Muscle layer of colon (tissue), 2 donors: ENCODE data around the gene KCTD21.

Experiments used
- H3K27ac ChIP-seq: one replicate; pipeline ENCODE4 v1.7.0; 2013; ENCODE audit warnings: low read depth, mild to moderate bottlenecking, low read length, moderate library complexity
- H3K27me3 ChIP-seq, 2 donors: one replicate each; pipeline ENCODE4 v1.7.0; 2013; ENCODE audit warnings: low read length in 2 of 2, mild to moderate bottlenecking in 2 of 2; ENCODE audit not compliant: insufficient read depth in 2 of 2, control insufficient read depth in 1 of 2
- H3K36me3 ChIP-seq: one replicate; pipeline ENCODE4 v1.7.0; 2013; ENCODE audit warnings: mild to moderate bottlenecking, low read length; ENCODE audit not compliant: insufficient read depth
- H3K4me1 ChIP-seq: one replicate; pipeline ENCODE4 v1.7.0; 2013; ENCODE audit warnings: mild to moderate bottlenecking, low read length; ENCODE audit not compliant: insufficient read depth
- H3K4me3 ChIP-seq, 2 donors: one replicate each; pipeline ENCODE4 v1.7.0; 2013; ENCODE audit warnings: low read length in 2 of 2, low read depth in 1 of 2, mild to moderate bottlenecking in 1 of 2, moderate library complexity in 1 of 2
- H3K9ac ChIP-seq: one replicate; pipeline ENCODE4 v1.7.0; 2013; ENCODE audit warnings: low read length
- H3K9me3 ChIP-seq: one replicate; pipeline ENCODE4 v1.7.0; 2013; ENCODE audit warnings: mild to moderate bottlenecking, low read length
- donor health status: abdominal sarcoma.
- donor health status: Adenocarcinoma of cecum.

The KCTD21 gene

GRCh38 chr11:78207532-78208256 lies 19.3 kb upstream of the KCTD21 start:
- H3K27ac ChIP-seq = no peak overlapping the region
- no peaks in the 10 kb centered on the region for H3K9me3 ChIP-seq
- H3K9ac ChIP-seq = no peak overlapping the region
- H3K27me3 ChIP-seq = no peaks in the 10 kb centered on the region
- no peaks in the 10 kb centered on the region for H3K4me1 ChIP-seq
- peaks cover 41% of the 10 kb centered on the region for H3K36me3 ChIP-seq
- no peak overlapping the region for H3K4me3 ChIP-seq

GRCh38 chr11:78205691-78206090 lies 17.3 kb upstream of the KCTD21 start:
- Histone ChIP-seq H3K9me3 (no peaks in the 10 kb centered on the region), H3K27me3 (no peaks in the 10 kb centered on the region), H3K9ac (no peak overlapping the region), H3K36me3 (peaks cover 48% of the 10 kb centered on the region), H3K4me3 (no peak overlapping the region), H3K27ac (no peak overlapping the region), H3K4me1 (no peaks in the 10 kb centered on the region)

GRCh38 chr11:78205256-78205655 lies 16.8 kb upstream of the KCTD21 start:
- H3K4me3 ChIP-seq = no peak overlapping the region
- no peak overlapping the region for H3K9ac ChIP-seq
- no peaks in the 10 kb centered on the region for H3K27me3 ChIP-seq
- peaks cover 48% of the 10 kb centered on the region for H3K36me3 ChIP-seq
- no peak overlapping the region for H3K27ac ChIP-seq
- H3K4me1 ChIP-seq = no peaks in the 10 kb centered on the region
- no peaks in the 10 kb centered on the region for H3K9me3 ChIP-seq

GRCh38 chr11:78203184-78203583 lies 14.8 kb upstream of the KCTD21 start:
- Histone ChIP-seq H3K27ac (no peak overlapping the region), H3K27me3 (no peaks in the 10 kb centered on the region), H3K4me1 (no peaks in the 10 kb centered on the region), H3K36me3 (peaks cover 48% of the 10 kb centered on the region), H3K4me3 (no peak overlapping the region), H3K9me3 (no peaks in the 10 kb centered on the region), H3K9ac (no peak overlapping the region)

GRCh38 chr11:78202733-78203167 lies 14.3 kb upstream of the KCTD21 start:
- Histone ChIP-seq H3K27ac (no peak overlapping the region), H3K36me3 (peaks cover 47% of the 10 kb centered on the region), H3K27me3 (no peaks in the 10 kb centered on the region), H3K9ac (no peak overlapping the region), H3K9me3 (no peaks in the 10 kb centered on the region), H3K4me1 (no peaks in the 10 kb centered on the region), H3K4me3 (no peak overlapping the region)

- Histone ChIP-seq H3K9ac (no peak overlapping the region), H3K27me3 (no peaks in the 10 kb centered on the region), H3K36me3 (peaks cover 38% of the 10 kb centered on the region), H3K4me3 (no peak overlapping the region), H3K4me1 (no peaks in the 10 kb centered on the region), H3K9me3 (no peaks in the 10 kb centered on the region), H3K27ac (no peak overlapping the region)
Observed at GRCh38 chr11:78201096-78201818, 12.8 kb upstream of the KCTD21 start.

GRCh38 chr11:78200553-78200952 lies 12.1 kb upstream of the KCTD21 start:
- H3K36me3 ChIP-seq = peaks cover 35% of the 10 kb centered on the region
- no peak overlapping the region for H3K27ac ChIP-seq
- H3K9me3 ChIP-seq = no peaks in the 10 kb centered on the region
- no peaks in the 10 kb centered on the region for H3K27me3 ChIP-seq
- no peaks in the 10 kb centered on the region for H3K4me1 ChIP-seq
- H3K9ac ChIP-seq = no peak overlapping the region
- no peak overlapping the region for H3K4me3 ChIP-seq

- no peak overlapping the region for H3K4me3 ChIP-seq
- H3K9me3 ChIP-seq = no peaks in the 10 kb centered on the region
- peaks cover 35% of the 10 kb centered on the region for H3K36me3 ChIP-seq
- no peak overlapping the region for H3K9ac ChIP-seq
- no peak overlapping the region for H3K27ac ChIP-seq
- H3K4me1 ChIP-seq = no peaks in the 10 kb centered on the region
- H3K27me3 ChIP-seq = no peaks in the 10 kb centered on the region
Observed at GRCh38 chr11:78200061-78200460, 11.6 kb upstream of the KCTD21 start.

GRCh38 chr11:78199653-78200015 lies 11.2 kb upstream of the KCTD21 start:
- Histone ChIP-seq H3K4me1 (no peaks in the 10 kb centered on the region), H3K4me3 (no peak overlapping the region), H3K27me3 (no peaks in the 10 kb centered on the region), H3K9me3 (no peaks in the 10 kb centered on the region), H3K36me3 (peaks cover 35% of the 10 kb centered on the region), H3K27ac (no peak overlapping the region), H3K9ac (no peak overlapping the region)

- H3K4me1 ChIP-seq = no peaks in the 10 kb centered on the region
- peaks cover 35% of the 10 kb centered on the region for H3K36me3 ChIP-seq
- no peak overlapping the region for H3K9ac ChIP-seq
Observed at GRCh38 chr11:78199015-78199652, 10.7 kb upstream of the KCTD21 start.

GRCh38 chr11:78197816-78198215 lies 9.4 kb upstream of the KCTD21 start:
- H3K36me3 ChIP-seq = peaks cover 35% of the 10 kb centered on the region

More at GRCh38 chr11:78199015-78199652, 10.7 kb upstream of the KCTD21 start:
- Histone ChIP-seq H3K4me3 (no peak overlapping the region), H3K9me3 (no peaks in the 10 kb centered on the region), H3K27me3 (no peaks in the 10 kb centered on the region), H3K27ac (no peak overlapping the region)

More at GRCh38 chr11:78197816-78198215, 9.4 kb upstream of the KCTD21 start:
- no peak overlapping the region for H3K4me3 ChIP-seq
- H3K9ac ChIP-seq = no peak overlapping the region
- H3K9me3 ChIP-seq = no peaks in the 10 kb centered on the region
- no peaks in the 10 kb centered on the region for H3K4me1 ChIP-seq
- no peaks in the 10 kb centered on the region for H3K27me3 ChIP-seq
- no peak overlapping the region for H3K27ac ChIP-seq
